ACHN (cell line): ENCODE measurements around the gene RAD51B.
"Not testable (repeated sequence)": the region's sequence is repeated elsewhere in the genome, so short reads cannot be mapped to it uniquely, and the experiment has no call there.

Source experiments
- DNase-seq: peaks from one replicate; pipeline ENCODE4 v3.0.0-alpha.2; 2015
- in situ Hi-C: cut with HindIII; loops from 2 replicates; pipeline ENCODE4 v1.10.0; 2017; ENCODE audit warnings: low sequenced_read_pairs, low pct_ligation_motif_present, low pct_unique_long_range_greater_than_20kb

Gene RAD51B

DNA sequence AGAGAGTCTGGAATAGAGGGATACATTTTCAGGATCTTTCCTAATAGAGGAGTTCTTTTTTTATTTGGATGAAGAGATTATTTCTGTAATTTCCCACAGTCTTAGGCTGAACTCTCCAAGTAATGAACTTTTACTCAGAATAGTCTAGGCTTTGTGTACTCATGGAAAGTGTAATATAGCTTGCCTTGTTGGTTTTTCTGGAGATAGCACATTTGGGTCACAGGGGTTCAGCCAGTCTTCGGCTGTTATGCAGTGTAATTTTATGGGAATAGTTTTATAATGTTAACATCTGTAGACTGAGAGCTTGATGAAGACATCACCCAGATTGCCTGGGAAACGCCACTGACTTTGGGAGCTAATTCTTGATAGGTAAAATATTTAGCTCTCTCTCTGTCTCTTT is 450.8 kb downstream of the RAD51B start:
- in situ Hi-C loops, result no loop called here
- no peak for DNase-seq

DNA sequence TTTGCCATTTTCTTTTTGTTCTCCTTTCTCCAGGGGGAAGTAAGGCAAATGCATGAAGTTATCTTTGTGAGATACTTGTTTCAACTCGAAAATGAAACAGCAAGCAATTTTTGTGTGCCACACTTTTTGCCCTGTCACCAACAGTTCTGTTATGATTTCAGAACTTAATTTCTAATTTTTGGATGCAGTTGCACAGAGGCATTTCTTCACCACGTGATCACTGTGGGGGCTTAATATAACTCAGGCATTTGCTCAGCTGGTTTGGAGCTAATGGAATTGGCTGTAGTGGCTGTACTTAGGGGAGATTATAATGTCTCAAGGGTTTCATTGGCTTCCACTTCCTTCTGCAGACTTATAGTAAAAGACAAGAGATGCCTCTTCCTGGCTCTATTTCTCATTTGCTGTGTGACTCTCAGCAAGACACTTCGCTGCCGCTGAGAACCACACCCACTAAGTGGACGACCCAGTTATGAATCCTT is 452.4 kb downstream of the RAD51B start:
- DNase-seq, result no peak
- in situ Hi-C loops, result no loop called here

DNA sequence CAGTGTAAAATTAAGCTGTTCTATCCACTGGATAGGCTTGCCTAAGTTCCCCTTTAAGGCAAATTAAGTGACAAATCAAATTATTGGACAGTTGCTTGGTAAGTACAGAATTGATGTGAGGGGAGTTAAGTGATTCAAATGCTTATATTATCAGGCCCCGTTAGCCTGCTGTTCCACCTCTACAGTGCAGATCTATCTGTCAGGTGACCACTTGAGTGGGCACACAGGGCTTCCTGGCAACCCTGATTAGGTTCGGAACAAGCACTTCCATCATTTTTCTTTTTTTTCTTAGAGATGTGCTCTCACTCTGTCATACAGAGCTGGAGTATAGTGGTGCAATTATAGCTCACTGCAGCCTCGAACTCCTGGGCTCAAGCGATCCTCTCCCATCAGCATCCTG is 453.8 kb downstream of the RAD51B start:
- no peak for DNase-seq
- in situ Hi-C loops, result no loop called here

DNA sequence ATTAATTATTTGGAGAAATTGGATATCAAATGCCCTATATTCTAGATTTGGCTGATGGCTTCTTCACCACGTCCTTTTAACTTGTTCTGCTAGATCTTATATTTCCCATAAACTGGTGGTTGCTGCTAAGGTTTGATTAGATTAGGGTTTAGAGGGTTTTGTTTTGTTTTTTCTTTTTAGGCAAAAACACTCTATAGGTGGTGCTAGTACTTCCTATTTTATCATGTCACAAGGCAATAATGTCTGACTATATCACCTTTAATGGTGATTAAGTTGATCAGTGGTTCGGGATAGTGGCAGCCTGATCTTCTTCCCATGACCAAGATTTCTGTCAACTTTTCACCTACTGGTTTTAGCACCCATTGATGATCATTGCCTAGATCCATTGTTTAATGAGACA is 455.1 kb downstream of the RAD51B start:
- in situ Hi-C loops, result no loop called here
- DNase-seq, result no peak

DNA sequence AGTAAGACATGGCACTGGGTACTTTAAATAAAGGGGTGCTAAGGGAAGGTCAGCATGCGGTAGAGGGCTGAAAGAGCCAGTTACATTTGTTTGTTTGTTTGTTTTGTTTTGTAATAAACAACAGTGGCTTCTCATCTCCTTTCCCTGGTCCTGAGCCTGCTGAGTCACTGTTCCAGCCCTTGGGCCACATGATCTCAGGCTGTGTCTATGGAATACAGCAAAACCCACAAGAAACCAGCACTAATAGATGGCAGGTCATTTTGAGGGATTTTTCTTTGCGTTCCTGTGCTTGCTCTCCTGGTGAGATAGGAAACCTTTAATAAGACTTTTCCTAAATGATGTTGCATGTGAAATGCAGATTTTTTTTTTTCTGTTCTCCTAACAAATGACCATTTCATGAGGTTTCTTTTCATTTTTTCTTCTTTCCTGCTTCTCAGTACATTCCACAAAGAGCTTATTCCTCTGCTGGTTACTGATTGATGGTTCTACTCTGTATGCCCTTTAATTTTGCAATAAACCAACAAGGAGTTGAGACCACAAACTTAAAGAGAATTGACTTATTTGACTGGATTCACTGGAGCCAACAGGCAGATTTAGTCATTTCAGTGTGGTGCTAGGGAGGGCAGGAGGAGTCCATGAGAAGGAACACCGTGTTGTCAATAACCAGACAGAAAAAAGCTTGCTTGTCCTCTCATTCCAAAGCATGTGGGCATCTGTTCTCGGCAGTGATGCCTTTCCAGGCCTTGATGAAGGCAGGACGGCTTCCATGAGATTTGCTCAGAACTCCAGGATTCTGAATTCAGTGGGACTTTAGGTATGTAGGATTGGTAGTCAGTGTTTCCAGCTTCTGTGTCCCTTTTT is 459.2 kb downstream of the RAD51B start:
- in situ Hi-C loops, result no loop called here
- peak; percentile 31 for DNase-seq

DNA sequence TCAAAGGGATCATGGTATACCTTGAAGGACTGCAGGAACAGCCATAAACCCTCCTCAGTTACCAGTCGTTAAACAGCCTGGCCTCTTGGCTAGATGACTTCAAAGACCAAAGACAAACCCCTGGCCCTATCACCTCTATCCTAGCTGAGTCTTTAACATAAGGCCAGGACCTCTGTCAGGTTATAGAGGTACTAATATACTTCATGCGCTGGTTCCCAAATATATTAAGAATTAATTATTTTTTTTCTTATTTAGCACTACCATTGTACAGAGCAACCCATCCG is 459.8 kb downstream of the RAD51B start:
- DNase-seq, result no peak
- in situ Hi-C loops, result no loop called here

DNA sequence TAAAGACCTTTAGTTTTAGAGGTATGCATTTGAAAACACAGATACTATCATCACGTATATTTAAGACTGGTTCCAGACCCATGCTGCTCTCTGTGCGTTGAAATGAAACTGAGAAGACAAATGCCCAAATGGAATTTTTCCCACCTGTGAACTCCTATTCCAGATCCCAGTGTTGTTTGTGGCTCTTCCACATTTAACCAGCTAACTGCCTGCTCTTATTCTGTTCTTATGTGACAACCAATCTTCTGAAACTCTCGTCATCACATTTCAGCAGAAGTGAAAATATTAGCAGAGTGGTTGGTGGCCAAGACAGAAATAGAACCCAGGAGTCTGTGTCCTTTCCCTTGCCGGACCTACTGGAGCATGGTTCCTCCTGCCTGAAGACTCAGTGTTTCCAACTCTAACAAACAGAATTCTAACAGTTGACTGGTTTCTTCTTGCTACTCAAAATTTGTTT is 460.2 kb downstream of the RAD51B start:
- no peak for DNase-seq
- in situ Hi-C loops, result no loop called here

DNA sequence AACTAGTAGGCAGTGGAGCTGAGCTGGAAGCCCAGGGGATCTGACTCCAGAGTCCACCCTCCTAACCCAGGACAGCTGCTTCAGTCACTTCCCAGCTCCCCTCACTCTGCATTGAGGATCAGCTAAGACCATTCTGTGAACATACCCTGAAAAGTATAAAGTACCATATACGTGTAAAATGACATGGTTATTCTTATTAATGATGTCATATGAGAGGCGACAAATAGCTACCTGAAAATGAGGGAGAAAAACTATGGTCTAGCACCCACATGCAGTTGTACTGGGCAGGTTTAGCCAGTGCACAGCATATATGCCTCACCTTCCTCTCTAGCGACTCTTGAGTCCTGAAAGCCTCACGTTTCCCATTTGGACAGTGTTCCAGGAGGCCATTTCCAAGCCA is 461.9 kb downstream of the RAD51B start:
- in situ Hi-C loops, result no loop called here
- DNase-seq, result no peak

DNA sequence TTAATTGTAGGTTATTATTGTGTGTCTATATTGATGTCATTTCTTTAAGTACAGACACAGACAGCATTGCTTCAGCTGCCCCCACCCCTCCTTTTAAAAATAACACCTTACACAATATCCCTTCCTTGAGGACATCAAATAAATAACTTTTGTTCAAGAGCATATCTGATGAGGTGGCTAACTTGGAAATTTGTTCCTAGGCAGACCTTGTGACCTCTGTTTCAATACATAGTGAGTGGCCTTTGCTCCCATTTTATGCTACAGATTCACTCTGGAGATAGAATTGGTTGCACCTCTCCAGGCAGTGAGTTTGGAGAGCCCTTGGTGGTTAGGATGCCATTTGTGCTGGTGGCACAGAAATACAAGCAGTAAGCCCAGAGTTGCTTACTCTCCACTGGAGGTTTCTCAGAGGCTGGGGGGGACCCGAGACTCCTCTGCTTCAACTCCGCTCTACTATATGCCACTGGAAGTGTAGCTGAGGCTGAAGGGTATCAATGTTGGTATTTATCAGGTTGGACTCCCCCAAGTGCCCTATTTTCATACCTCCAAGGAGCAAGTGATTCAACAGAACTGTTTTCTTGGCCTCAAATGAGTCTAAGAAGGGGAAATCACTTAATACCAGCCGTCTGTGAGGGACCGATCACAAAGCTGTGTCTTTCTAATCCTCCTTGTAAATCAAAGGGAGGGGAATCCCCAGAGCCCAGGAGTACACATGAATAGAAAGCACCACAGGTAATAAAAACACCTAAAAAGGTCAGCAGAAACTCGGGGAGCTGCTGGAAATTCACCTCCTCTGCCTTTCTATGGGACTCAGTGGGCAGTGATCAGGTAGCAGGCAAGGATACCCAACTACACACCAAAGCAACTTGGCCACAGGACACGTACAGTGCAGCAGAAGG is 463.1 kb downstream of the RAD51B start:
- in situ Hi-C loops, result no loop called here

DNA sequence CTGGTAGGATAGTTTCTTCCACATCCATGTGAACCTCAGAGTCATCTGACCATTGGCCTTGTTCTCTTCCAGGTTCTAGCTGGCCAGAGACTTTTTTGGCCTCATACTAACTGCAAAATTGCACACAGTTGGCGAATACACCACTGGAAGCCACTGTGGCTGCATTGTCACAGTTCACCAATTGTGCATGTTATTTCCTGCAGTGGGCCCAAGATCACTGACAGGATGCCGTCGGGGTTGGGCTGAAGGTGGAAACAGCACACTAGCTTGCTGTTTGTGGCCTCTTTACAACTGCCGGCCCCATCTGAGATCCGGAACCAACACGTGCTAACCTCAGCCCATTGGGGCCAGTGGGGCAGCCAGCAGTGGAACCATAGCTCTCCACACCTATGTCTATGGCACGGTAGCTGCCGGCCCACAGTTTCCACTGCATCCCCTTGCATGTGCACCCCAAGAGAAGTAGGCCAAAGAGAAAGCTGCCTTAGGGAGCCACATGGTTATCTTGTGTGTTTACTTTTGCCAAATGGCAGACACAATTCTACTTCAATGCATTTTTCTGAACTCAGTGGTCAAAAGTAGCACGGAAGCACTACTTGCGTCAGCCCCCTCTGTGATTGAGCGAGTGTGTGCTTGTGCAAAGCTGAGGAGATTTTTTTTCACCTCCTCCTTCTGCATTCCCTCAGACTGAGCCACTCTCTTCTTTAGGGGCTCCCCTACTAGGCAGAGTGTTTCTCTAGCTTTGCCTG is 464.0 kb downstream of the RAD51B start:
- DNase-seq, result no peak
- in situ Hi-C loops, result no loop called here

More for the DNA sequence above, 463.1 kb downstream of the RAD51B start:
- no peak for DNase-seq

DNA sequence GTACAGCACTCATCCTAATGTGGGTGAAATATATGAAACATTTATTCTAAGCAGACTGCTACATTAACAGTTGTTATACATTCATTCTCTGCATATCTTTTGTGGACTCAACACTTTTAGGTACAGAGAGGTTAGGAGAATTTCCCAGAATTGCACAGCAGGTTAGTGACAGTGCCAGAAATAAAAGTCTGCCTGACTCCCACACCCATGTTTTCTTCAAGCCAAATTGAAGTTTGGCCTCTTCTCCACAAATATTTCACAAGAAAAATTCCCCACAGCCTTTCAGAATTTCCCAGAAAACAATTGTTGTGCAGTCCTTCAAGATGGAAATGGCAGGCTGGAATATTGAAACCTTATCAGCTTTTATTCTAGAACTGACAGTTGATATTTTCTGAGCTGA is 464.8 kb downstream of the RAD51B start:
- no peak for DNase-seq
- in situ Hi-C loops, result no loop called here

DNA sequence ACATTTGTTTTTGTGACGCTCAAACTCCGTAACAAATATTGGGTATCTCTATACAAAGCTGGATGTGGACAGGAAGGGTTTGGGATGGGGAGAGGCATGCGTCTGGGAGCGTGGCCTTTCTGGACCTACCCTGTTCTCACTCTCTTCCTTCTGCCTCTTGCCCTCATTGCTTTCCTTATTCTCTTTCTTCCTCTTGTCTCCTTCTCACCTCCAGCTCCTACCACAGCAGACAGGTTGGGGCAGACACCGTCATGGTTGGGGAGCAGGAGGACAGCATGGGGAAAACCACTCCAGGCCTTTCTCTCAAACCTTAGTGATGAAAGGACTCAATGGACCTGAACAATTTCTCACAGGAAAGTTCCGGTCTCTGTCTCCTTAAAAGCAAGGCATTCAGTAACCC is 465.3 kb downstream of the RAD51B start:
- no peak for DNase-seq
- in situ Hi-C loops, result no loop called here

DNA sequence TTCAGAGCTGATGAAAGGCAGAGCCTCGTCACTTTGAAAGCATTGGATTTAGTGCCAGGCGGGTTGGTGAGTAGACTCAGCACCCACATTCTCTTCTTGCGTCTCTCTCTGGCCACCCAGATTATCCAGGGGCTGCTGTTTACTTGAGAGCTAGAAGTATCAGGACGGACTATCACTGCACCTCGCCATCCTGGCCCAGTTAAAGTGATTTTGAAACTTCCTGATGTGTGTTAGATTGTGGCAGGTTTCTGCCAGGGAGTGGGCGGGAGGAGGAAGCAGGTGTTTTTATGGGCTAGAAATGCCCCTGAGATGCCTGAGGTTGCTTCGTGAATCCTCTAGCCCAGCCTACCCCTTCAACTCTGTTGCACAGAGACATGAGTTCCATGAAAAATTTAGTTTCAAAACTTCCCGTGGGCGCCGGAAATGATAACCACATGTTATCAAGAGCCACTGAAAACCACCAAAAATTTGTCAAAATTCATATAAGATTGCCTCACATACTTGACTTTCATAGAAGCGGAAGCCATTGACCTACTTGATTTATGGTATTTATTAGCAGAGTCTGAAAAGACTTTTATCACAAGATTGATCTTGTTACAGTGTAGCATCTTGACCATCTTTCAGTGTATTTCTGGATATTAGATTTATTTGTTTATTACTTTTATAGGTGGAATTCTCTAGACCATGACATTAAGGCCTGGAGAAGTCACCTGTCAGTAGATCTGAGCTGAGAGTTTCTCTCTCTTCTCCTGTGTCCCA is 466.0 kb downstream of the RAD51B start:
- no peak for DNase-seq

DNA sequence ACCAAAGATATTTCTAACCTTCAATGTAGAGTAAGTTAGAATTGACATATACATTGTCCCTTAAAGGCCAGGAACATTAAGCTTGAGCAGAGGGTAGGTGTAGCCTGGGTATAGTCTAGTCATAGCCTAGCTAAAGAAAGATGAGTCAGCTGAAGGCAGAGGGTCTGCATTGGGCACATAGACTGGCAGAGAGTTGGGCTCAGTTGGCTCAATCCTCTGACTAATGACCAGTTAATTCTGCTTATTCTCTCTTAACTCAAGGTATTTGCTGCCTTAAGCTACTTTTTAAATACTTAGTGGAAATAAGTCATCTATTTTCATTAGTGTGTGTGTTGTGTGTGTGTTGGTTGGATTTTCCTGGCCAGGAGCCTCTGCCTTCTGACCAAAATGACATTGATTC is 467.1 kb downstream of the RAD51B start:
- in situ Hi-C loops, result no loop called here
- no peak for DNase-seq

More for the DNA sequence above, 466.0 kb downstream of the RAD51B start:
- in situ Hi-C loops, result no loop called here

DNA sequence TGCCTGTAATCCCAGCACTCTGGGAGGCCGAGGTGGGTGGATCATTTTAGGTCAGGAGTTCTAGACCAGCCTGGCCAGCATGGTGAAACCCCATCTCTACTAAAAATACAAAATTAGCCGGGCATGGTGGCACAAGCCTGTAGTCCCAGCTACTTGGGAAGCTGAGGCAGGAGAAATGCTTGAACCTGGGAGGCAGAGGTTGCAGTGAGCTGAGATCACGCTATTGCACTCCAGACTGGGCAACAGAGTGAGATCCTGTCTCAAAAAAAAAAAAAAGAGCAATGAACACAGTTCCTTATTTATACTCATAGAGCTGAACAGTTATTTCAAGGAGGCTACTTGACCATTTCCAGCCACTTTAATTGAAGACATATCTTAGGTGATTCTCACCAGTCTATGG is 469.9 kb downstream of the RAD51B start:
- in situ Hi-C loops, DNase-seq: not testable (repeated sequence)

DNA sequence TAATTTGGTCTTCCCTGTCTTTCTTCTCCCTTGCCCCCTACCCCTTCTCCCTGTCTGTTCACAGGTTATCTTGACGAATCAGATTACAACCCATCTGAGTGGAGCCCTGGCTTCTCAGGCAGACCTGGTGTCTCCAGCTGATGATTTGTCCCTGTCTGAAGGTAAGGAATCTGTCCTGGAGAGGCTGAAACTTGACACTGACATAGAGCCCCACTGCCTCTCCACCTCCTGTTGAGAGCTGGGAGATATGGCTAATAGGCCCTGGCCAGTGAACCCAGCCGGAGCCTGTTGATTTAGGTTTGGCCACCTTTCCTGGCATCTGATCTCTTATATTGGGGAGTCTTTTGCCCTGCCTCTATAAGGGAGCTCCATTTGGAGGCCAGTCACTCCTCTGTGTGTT is 472.2 kb downstream of the RAD51B start:
- no peak for DNase-seq
- in situ Hi-C loops, result no loop called here

DNA sequence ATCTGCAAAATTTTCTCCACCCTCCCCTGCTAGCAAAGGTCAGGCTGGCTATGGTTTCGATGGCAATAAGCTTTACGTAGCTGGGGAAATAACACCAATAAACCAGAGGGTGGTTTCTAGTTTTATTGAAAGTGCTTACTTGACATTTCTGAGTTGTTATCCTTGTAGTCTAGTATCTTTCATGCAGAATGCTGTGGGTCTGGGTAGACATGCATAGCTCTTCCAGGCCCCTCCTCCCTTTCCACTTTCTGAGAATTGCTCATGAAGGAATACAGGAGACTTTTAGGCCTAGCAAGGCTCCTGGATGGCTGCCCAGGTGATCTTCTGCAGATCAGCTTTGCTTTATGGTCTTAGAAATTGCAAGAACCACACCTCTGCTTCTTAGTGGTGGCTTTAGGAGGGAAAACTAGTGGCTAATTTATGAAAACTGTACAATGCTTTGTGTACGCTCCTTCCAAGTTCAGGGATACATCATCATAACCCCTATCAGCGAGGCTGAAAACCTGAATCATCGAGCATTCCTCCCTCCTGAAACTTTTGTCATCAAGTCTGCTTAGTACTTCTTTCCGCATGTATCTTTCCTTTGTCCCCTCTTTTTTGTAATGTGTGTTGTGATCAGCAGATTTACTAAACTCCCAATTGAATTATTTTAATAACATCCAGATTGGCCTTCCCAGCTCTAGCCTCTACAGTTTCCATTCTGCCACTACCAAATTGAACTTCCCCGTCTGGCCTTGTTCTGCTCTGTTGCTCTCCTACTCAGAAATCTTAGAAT is 473.0 kb downstream of the RAD51B start:
- in situ Hi-C loops, result no loop called here
- no peak for DNase-seq

DNA sequence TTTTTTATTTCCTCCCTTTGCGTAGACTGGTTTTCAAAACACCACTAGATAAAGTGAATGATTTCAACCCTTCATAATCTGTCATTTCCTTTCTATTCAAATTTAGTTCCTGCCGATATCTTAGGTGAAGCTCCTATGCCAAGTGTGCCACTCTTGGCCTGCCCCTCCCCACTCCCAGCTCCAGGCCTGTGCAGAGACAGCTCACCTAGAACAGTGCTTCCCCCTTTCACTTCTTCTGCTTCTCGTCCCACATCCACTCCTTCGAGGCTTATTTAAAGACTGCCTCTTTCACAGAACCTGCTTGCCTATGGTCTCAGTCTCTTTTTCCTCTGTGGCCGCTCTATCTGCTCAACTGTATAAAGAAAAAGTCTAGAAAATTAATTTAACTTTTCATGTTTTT is 473.8 kb downstream of the RAD51B start:
- no peak for DNase-seq
- in situ Hi-C loops, result no loop called here
